Right atrium auricular region (tissue), 2 donors: ENCODE results near the gene SLC19A1. TPM values are rescaled to one million over a fixed set of nuclear protein-coding genes. Genes with fewer than 3 reads are reported as not detected.

Experiments
- DNase-seq: peaks from one replicate; pipeline ENCODE4 v3.0.0-alpha.2; 2019; ENCODE audit warnings: low spot score
- H3K27ac ChIP-seq, 2 donors: fragments of 200-600 bp; sonication (generic); 1 replicate in 1 of 2; 2 replicates in 1 of 2; pipeline ENCODE4 v1.5.1; 2016 to 2019
- H3K27me3 ChIP-seq, 2 donors: fragments of 200-600 bp; sonication (generic); one replicate each; pipeline versions ENCODE4 v1.5.1 to v1.6.0; 2017 to 2019
- H3K36me3 ChIP-seq: fragments of 200-600 bp; sonication (generic); one replicate; pipeline ENCODE4 v1.5.1; 2016
- H3K4me1 ChIP-seq, 2 donors: fragments of 200-600 bp; sonication (generic); one replicate each; pipeline versions ENCODE4 v1.5.1 to v1.6.0; 2017 to 2019
- H3K4me3 ChIP-seq, 2 donors: fragments of 200-600 bp; sonication (generic); 1 replicate in 1 of 2; 2 replicates in 1 of 2; pipeline ENCODE4 v1.5.1; 2017 to 2019; ENCODE audit warnings: mild to moderate bottlenecking in 1 of 2, moderate library complexity in 1 of 2
- H3K9me3 ChIP-seq, 2 donors: fragments of 200-600 bp; sonication (generic); one replicate each; pipeline ENCODE4 v1.5.1; 2019
- total RNA-seq, 2 donors: library from RNA; depleted of rRNA; stranded (reverse); fragments of >200 nt; gene quantifications; one replicate each; pipeline ENCODE4 v1.1.0, GENCODE V29; 2016
- TF ChIP-seq, protein P1 (sequence below), 2 donors: fragments of 200-600 bp; sonication (generic); IDR thresholded peaks; one replicate each; pipeline ENCODE4 v1.5.1; 2019; ENCODE audit warnings: antibody characterized with exemption in 2 of 2

Gene SLC19A1
- total RNA-seq, 2 donors from 2014 or later, result 2.2 to 5.3 TPM

DNA sequence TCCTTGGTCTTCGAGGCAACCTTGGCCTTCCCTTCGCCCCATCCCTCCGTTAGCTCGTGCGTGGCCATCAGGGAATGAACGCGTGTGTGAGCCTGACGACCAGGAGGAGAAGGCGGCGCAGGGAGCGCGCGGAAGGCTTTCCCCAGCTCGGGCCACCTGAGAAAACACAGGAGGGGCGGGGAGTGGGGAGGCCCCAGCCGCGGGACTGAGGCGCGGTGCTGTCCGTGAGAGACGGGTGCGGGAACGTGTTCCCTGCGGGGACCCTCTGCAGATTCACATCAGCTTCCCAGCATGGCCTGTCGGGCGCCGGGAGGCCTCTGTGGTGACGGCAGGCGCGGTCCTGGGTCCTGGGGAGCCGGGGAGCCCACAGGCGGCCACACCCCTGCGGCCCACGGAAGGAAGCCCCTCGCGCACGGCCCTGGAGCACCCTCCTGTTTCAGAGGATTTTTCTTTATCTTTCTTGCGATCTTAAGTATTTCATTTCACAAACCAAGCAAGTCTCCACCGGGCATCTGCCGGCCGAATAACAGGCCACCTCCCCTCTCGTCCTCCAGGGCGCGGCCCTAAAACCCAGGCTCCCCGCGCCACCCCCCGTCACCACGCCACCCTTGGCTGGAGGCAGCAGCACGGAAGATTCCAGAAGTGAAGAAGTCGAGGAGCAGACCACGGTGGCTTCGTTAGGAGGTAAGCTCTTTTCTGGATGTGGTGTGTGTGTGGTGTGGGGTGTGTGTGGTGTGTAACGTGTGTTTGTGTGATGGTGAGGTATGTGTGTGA lies 66.3 kb downstream of the SLC19A1 start:
- Histone ChIP-seq H3K27ac (no peak overlapping the region), H3K4me1 (peaks cover 0 to 30% of the 10 kb centered on the region in 2 donors), H3K27me3 (no peaks in the 10 kb centered on the region), H3K4me3 (no peak overlapping the region), H3K9me3 (no peaks in the 10 kb centered on the region), H3K36me3 (peaks cover 34% of the 10 kb centered on the region)
- TF ChIP-seq, protein P1, sequence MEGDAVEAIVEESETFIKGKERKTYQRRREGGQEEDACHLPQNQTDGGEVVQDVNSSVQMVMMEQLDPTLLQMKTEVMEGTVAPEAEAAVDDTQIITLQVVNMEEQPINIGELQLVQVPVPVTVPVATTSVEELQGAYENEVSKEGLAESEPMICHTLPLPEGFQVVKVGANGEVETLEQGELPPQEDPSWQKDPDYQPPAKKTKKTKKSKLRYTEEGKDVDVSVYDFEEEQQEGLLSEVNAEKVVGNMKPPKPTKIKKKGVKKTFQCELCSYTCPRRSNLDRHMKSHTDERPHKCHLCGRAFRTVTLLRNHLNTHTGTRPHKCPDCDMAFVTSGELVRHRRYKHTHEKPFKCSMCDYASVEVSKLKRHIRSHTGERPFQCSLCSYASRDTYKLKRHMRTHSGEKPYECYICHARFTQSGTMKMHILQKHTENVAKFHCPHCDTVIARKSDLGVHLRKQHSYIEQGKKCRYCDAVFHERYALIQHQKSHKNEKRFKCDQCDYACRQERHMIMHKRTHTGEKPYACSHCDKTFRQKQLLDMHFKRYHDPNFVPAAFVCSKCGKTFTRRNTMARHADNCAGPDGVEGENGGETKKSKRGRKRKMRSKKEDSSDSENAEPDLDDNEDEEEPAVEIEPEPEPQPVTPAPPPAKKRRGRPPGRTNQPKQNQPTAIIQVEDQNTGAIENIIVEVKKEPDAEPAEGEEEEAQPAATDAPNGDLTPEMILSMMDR (IDR thresholded peaks at IDR 0.05), result no peak
- DNase-seq, result no peak

DNA sequence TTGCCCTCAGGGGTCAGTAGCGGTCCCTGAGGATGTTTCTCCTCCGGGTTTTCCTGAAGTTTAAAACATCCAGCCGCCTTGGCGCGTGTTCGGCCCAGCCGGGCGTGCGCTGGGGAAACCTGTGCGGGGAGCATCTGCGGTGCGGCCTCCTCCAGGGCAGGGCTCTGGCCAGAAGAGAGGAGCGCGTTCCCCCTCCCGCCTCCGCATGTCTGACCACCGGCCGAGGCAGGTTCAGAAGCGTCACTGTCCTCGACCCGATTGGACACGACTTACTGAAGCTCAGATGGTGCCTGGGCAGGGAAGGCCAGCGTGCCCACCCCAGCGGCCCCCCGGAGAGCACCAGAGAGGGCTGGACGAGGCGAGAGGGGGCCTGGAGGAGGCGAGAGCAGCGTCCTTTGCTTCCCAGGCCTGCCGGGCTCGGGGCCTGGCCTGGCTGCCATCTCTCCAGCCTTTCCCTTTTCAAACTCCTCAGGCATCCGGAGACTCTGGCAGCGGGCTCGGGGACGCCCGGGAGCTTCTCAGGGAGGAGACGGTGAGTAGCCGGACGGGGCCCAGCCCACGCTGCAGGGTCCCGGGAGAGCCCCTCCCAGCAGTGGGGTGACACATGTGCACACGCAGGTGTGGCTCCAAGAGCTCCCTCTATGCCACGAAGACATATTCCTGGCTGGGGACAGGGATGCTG lies 67.1 kb downstream of the SLC19A1 start:
- H3K4me3 ChIP-seq, result no peak overlapping the region
- peaks cover 30% of the 10 kb centered on the region for H3K36me3 ChIP-seq
- no peaks in the 10 kb centered on the region for H3K9me3 ChIP-seq
- no peak for DNase-seq
- peaks cover 0 to 36% of the 10 kb centered on the region in 2 donors for H3K4me1 ChIP-seq
- TF ChIP-seq, protein P1 (IDR thresholded peaks at IDR 0.05), result no peak
- H3K27ac ChIP-seq, result no peak overlapping the region
- H3K27me3 ChIP-seq, result no peaks in the 10 kb centered on the region

DNA sequence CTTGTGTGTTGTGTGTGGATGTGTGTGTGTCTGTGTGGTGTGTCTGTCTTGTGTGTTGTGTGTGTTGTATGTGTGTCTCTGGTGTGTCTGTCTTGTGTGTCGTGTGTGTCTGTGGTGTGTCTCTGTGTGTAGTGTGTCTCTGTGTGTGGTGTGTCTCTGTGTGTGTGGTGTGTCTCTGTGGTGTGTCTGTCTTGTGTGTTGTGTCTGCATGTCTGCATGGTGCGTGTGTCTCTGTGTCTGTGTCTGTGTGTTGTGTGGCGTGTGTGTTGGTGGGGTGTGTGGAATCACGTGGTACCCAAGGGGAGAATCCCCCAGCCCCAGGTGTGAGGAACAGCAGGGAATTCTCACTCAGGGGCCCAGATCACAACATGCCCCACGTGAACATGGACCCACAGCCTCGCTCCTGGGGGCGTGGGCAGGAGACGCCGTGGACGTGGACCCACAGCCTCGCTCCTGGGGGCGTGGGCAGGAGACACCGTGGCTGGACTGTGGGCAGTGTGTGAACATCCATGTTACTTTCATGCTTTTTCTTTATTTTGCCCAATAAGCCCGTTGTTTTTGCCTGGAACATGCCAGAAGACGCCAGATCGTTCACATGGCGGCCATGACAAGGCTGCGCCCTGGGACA lies 67.8 kb downstream of the SLC19A1 start:
- Histone ChIP-seq H3K36me3 (peaks cover 26% of the 10 kb centered on the region), H3K9me3 (no peaks in the 10 kb centered on the region), H3K27ac (no peak overlapping the region), H3K4me3 (no peak overlapping the region), H3K4me1 (peaks cover 0 to 43% of the 10 kb centered on the region in 2 donors), H3K27me3 (no peaks in the 10 kb centered on the region)
- TF ChIP-seq, protein P1 (IDR thresholded peaks at IDR 0.05), result no peak
- no peak for DNase-seq

DNA sequence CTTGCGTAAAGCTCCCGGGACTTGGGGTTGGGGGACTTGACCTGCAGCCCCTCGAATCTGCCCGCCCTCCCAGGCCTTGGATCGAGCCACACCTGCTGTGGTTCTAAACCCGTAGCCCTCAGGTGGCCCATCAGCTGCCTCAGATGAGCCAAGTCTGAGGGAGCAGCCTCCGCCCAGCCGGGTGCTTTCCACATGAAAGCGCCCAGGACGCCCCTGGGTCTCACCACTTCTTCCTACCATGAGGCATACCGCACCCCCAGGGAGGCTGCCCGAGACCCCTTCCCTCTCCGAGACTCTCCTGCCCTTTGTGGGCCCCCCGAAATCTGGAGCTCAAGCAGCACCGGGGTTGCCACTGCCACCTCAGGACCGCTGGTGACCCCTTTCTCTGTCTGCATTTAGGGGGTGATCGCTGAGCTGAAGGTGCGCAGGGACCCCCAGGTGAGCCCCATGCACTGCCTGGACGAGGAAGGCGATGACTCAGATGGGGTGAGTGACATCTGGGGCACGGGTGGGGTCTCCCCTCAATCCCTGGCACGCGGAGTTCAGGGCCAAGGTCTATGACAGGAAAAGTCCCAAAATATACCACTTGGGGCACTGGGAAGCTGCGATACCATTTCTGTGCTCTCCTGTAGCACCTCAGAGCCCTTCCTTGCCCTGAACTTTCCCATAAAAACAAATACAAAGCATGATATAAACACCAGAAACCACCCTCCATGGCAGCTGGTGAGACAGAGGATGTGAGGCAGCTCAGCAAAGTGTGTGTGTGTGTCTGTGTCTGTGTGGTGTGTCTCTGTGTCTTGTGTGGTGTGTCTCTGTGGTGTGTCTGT lies 68.5 kb downstream of the SLC19A1 start:
- Histone ChIP-seq H3K4me1 (peaks cover 0 to 49% of the 10 kb centered on the region in 2 donors), H3K9me3 (no peaks in the 10 kb centered on the region), H3K27me3 (no peaks in the 10 kb centered on the region), H3K36me3 (peaks cover 26% of the 10 kb centered on the region), H3K27ac (no peak overlapping the region), H3K4me3 (no peak overlapping the region)
- DNase-seq, result no peak
- TF ChIP-seq, protein P1 (IDR thresholded peaks at IDR 0.05), result no peak
